Transverse colon (tissue), 4 donors: Measurements from ENCODE around the gene CTNNA1. TPM values are rescaled to one million over a fixed set of nuclear protein-coding genes. Genes with fewer than 3 reads are reported as not detected.
A peak's percentile ranks its signal among the peaks of the same experiment; 100 is the strongest.

Source experiments
- DNase-seq: peaks from one replicate; pipeline ENCODE4 v3.0.0-alpha.2; 2019
- H3K27ac ChIP-seq, 4 donors: fragments of 200-600 bp; sonication (generic); 2 replicates each; pipeline ENCODE4 v1.5.1; 2016 to 2018; ENCODE audit warnings: inconsistent platforms in 4 of 4
- H3K27me3 ChIP-seq: fragments of 200-600 bp; sonication (generic); 2 replicates; pipeline ENCODE4 v1.5.1; 2017; ENCODE audit warnings: inconsistent platforms
- H3K36me3 ChIP-seq, 4 donors: fragments of 200-600 bp; sonication (generic); 2 replicates each; pipeline ENCODE4 v1.5.1; 2017 to 2019; ENCODE audit warnings: inconsistent platforms in 4 of 4
- H3K4me1 ChIP-seq, 4 donors: fragments of 200-600 bp; sonication (generic); 2 replicates each; pipeline ENCODE4 v1.5.1; 2017 to 2020; ENCODE audit warnings: inconsistent platforms in 4 of 4
- H3K4me3 ChIP-seq, 4 donors: fragments of 200-600 bp; sonication (generic); 1 replicate in 1 of 4; 2 replicates in 3 of 4; pipeline versions ENCODE4 v1.5.1 to v1.6.1; 2017 to 2019; ENCODE audit warnings: inconsistent platforms in 4 of 4
- H3K9me3 ChIP-seq, 2 donors: fragments of 200-600 bp; sonication (generic); 2 replicates each; pipeline ENCODE4 v1.5.1; 2017 to 2019; ENCODE audit warnings: inconsistent platforms in 2 of 2
- EP300 ChIP-seq: sonication (generic); formaldehyde crosslinking; IDR thresholded peaks from one replicate; pipeline ENCODE4 v1.6.1; 2017; ENCODE audit warnings: antibody characterized with exemption, low read depth
- POLR2A ChIP-seq: fragments of 450-650 bp; IDR thresholded peaks from one replicate; pipeline ENCODE4 v1.6.1; 2016; ENCODE audit warnings: antibody characterized with exemption, mild to moderate bottlenecking, moderate library complexity
- POLR2AphosphoS5 ChIP-seq, 3 donors: sonication (generic); formaldehyde crosslinking; IDR thresholded peaks; one replicate each; pipeline ENCODE4 v1.6.1; 2016; ENCODE audit warnings: antibody characterized with exemption in 3 of 3
- WGBS, 2 donors: methylation state at CpG; one replicate each; pipeline ENCODE4 v1.1.5; 2018; ENCODE audit warnings: low coverage in 1 of 2; 5-methylcytosine and 5-hydroxymethylcytosine counted together
- in situ Hi-C, 4 donors: fragments of 200-750 bp; cut with MboI; loops; one replicate each; pipeline versions ENCODE4 v1.15.0 to v1.15.1; 2017; ENCODE audit warnings: low sequenced_read_pairs in 3 of 4, low pct_ligation_motif_present in 1 of 4, low pct_unique_long_range_greater_than_20kb in 1 of 4
- intact Hi-C: fragments of 100-400 bp; cut with DNase I; formaldehyde crosslinking; loops from one replicate; pipeline ENCODE4 v1.15.1; 2023; ENCODE audit warnings: low total_unique reads
- total RNA-seq, 4 donors: library from RNA; depleted of rRNA; stranded (reverse); fragments of >200 nt; gene quantifications; one replicate each; pipeline ENCODE4 v1.1.0, GENCODE V29; 2016
- TF ChIP-seq, protein P1 (sequence below), 5 experiments: fragments of 200-600 bp in 3 of 5; fragments of 450-650 bp in 2 of 5; sonication (generic) in 3 of 5; IDR thresholded peaks; 1 replicate in 2 of 5; 2 replicates in 3 of 5; pipeline ENCODE4 v1.5.1; 2016 to 2017; ENCODE audit warnings: antibody characterized with exemption in 5 of 5, inconsistent platforms in 3 of 5, mild to moderate bottlenecking in 2 of 5, moderate library complexity in 1 of 5

Gene CTNNA1
- total RNA-seq, 4 donors from 2014 or later = 272 to 381 (median 316) TPM

DNA sequence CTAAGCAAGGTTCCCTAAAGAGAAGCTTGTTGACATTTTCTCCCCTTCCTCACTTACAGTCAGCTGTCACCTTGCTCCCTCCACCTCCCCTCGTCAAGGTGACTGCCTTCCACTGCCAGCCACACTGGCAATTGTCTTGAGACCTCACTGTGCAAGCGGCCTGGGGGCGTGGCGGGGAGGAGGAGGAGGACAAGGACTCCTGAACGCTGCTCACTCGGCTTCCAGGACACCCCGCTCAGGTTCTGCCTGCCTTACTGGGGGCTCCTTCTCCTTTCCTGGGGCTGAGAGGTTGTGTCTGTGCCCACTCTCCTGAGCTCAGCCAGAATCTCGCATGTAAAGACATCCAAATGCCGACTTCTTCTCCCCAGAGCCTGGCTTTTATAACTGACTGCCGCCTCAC lies 182.2 kb downstream of the CTNNA1 start:
- no peak overlapping the region for H3K4me3 ChIP-seq
- no peak overlapping the region for H3K27ac ChIP-seq
- DNase-seq = no peak
- WGBS, 2 donors = 88 to 100% methylated on average over 2 to 10 of the region's 10 CpGs
- intact Hi-C loops = no loop called here
- in situ Hi-C loops = no loop called here
- H3K36me3 ChIP-seq = peaks cover 0 to 39% (median 19%) of the 10 kb centered on the region in 4 donors
- H3K27me3 ChIP-seq = no peaks in the 10 kb centered on the region
- H3K4me1 ChIP-seq = no peaks in the 10 kb centered on the region
- TF ChIP-seq POLR2AphosphoS5 (IDR thresholded peaks at IDR 0.05) = peak in 1 of 3 donors; percentile 2
- TF ChIP-seq, protein P1, sequence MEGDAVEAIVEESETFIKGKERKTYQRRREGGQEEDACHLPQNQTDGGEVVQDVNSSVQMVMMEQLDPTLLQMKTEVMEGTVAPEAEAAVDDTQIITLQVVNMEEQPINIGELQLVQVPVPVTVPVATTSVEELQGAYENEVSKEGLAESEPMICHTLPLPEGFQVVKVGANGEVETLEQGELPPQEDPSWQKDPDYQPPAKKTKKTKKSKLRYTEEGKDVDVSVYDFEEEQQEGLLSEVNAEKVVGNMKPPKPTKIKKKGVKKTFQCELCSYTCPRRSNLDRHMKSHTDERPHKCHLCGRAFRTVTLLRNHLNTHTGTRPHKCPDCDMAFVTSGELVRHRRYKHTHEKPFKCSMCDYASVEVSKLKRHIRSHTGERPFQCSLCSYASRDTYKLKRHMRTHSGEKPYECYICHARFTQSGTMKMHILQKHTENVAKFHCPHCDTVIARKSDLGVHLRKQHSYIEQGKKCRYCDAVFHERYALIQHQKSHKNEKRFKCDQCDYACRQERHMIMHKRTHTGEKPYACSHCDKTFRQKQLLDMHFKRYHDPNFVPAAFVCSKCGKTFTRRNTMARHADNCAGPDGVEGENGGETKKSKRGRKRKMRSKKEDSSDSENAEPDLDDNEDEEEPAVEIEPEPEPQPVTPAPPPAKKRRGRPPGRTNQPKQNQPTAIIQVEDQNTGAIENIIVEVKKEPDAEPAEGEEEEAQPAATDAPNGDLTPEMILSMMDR (IDR thresholded peaks at IDR 0.05) = no peak
- no peaks in the 10 kb centered on the region for H3K9me3 ChIP-seq

DNA sequence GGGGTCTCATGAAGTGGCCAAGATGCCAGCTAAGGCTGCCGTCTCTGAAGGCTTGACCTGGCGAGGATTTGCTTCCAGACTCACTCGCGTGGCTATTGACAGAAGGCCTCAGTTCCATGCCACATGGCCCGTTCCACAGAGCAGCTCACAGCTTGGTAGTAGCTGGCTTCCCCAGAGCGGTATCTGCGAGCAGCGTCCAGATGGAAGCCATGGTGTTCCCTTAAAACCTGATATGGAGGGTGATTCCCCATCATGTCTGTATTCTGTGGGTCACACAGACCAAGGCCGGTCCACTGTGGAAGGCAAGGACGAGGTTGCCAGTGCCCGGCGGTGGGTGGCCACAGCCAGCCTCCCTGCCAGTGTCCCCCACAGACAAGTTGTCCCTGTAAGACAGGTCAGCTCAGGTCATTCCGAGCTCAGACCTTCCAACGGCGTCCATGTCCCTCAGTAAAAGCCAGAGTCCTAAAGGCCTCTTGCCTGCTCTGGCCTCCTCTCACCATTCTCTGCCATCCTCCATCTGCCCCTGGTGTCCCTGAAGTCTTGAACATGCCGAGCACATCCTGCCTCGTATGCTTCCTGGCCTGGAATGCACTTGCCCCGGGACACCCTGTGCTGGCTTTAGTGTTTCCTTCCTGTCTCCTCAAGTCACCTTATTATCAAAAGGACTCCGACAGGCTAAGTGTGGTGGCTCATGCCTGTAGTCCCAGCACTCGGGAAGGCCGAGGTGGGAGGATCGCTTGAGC lies 183.2 kb downstream of the CTNNA1 start:
- intact Hi-C loops = no loop called here
- TF ChIP-seq, protein P1 (IDR thresholded peaks at IDR 0.05) = no peak
- TF ChIP-seq POLR2A = no peak
- Histone ChIP-seq H3K36me3 (peaks cover 0 to 29% (median 15%) of the 10 kb centered on the region in 4 donors), H3K27ac (no peak overlapping the region), H3K4me3 (no peak overlapping the region), H3K27me3 (no peaks in the 10 kb centered on the region), H3K4me1 (no peaks in the 10 kb centered on the region), H3K9me3 (no peaks in the 10 kb centered on the region)
- in situ Hi-C loops = no loop called here
- DNase-seq = no peak
- WGBS, 2 donors = 87 to 100% methylated on average over 2 to 15 of the region's 22 CpGs

DNA sequence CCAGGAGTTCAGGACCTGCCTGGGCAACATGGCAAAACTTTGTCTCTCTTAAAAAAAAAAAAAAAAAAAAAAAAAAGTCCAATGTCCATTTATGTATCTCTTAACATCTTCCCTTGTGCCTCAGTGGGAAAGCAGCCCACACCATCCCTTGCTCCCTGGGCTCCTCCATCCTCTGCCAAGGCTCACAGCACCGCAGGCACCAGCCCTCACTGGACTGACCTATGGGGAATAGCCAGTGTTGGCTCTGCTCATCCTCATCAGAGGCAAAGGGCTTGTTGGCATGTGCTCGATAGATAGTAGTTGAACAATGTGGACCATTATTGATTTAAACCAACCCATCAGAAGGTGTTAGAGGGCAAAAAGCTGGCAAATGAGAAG lies 183.7 kb downstream of the CTNNA1 start:
- Histone ChIP-seq H3K27ac (no peak overlapping the region), H3K4me1 (no peaks in the 10 kb centered on the region), H3K36me3 (peaks cover 0 to 25% (median 12%) of the 10 kb centered on the region in 4 donors), H3K4me3 (no peak overlapping the region), H3K27me3 (no peaks in the 10 kb centered on the region), H3K9me3 (no peaks in the 10 kb centered on the region)
- intact Hi-C loops (no loop called here), in situ Hi-C loops (no loop called here)
- 70% methylated on average over 2 of the region's 2 CpGs; no CpG with 5 or more reads in 1 of the 2 donors for WGBS, 2 donors
- TF ChIP-seq POLR2A (no peak), EP300 (no peak), POLR2AphosphoS5 (IDR thresholded peaks at IDR 0.05) (no peak)
- TF ChIP-seq, protein P1 (IDR thresholded peaks at IDR 0.05) = no peak
- no peak for DNase-seq

DNA sequence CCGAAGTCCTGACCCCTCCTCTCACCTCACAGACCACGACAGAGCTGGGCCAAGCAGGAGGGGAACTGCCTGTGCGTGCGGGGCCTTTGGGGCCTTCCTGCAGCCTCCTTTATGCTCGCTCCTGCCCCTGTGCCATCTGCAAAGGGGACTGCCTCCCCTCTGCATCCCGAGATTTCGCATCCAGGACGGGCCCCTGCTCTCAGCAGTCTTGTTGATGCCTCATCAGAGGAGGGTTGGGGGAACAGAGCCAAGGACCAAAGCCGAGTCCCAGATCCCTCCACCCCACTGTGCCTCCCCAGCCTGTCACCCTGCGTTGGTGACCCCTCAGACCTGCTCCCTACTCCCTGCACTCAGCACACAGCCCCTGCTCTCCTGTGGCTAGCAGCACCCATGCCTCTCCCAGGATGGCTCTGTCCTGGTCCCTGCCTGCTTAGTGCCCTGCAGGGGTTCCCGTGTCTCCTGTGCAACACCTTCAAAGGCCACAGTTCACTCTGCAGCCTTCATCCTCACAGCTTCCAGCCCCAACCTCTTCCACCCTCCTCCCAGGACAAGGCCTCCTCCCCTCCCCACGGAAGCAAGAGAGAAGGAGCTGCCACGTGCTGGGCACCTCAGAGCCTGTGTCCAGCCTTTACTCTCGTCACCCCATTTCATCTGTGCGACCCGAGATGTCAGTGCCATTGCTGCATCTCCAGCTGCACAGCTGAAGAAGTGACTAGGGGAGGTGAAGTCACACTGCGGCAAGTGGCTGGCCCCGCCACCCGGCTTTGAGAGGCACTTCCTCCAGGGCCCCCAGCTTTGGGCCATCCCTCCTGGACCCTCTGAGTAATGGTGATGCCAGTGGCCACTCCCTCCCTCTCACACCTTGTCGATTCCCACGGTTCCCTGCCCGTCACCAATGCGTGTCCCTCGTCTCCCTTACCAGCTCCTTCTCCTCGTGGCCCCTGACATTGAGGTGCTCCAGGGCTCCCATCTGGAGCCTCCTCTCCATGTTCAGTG lies 184.5 kb downstream of the CTNNA1 start:
- no peak for TF ChIP-seq EP300
- TF ChIP-seq POLR2AphosphoS5 (IDR thresholded peaks at IDR 0.05) = no peak
- no peak for TF ChIP-seq POLR2A
- TF ChIP-seq, protein P1 (IDR thresholded peaks at IDR 0.05) = no peak
- Histone ChIP-seq H3K27ac (no peak overlapping the region), H3K36me3 (peaks cover 0 to 18% (median 9%) of the 10 kb centered on the region in 4 donors), H3K4me1 (no peaks in the 10 kb centered on the region), H3K4me3 (no peak overlapping the region), H3K9me3 (no peaks in the 10 kb centered on the region), H3K27me3 (no peaks in the 10 kb centered on the region)
- in situ Hi-C loops = no loop called here
- 87% methylated on average over 25 of the region's 25 CpGs; no CpG with 5 or more reads in 1 of the 2 donors for WGBS, 2 donors
- no peak for DNase-seq
- intact Hi-C loops = no loop called here
